ENCODE measurements around the gene ZFR. TPM values are rescaled to one million over a fixed set of nuclear protein-coding genes. Genes with fewer than 3 reads are reported as not detected.

ZFR gene
- total RNA-seq (2011; cell fraction: chromatin; rRNA removed; ENCODE audit: low replicate concordance), result 34.6 and 71.1 TPM in 2 replicates
- total RNA-seq (2011; cell fraction: nucleolus; rRNA removed), result 22.0 and 25.5 TPM in 2 replicates
- total RNA-seq (2011; cell fraction: nucleoplasm; rRNA removed), result 38.0 and 56.4 TPM in 2 replicates
- 71.1 TPM in 2 replicates for total RNA-seq (2014; rRNA removed)
- total RNA-seq (2014; rRNA removed; fragmentation: Illumina TruSeq; extraction: Trizol), result 95.1 and 96.4 TPM in 2 replicates
- total RNA-seq (2015; rRNA removed; fragmentation: Illumina TruSeq; extraction: Trizol), result 100 and 108 TPM in 2 replicates
- 63.2 and 63.3 TPM in 2 replicates for total RNA-seq (2021)
- 82.6 and 86.9 TPM in 2 replicates for polyA plus RNA-seq (2011; rRNA removed)
- 103 and 193 TPM in 2 replicates for polyA plus RNA-seq (2011; cell fraction: cytosol; rRNA removed)
- 58.7 and 73.6 TPM in 2 replicates for polyA plus RNA-seq (2011; cell fraction: nucleus; rRNA removed)
- polyA plus RNA-seq (2012), result 41.6 and 44.1 TPM in 2 replicates
- polyA plus RNA-seq (2014; fragmentation: Illumina TruSeq; extraction: Trizol), result 66.3 and 75.4 TPM in 2 replicates
- polyA plus RNA-seq (2014; fragmentation: Nextera tagmentation; extraction: Ambion mirVana), result 10 to 100 TPM; 35.5 to 48.5 TPM
- polyA plus RNA-seq (2014; rRNA removed), result 45.4 and 48.4 TPM in 2 replicates
- polyA minus RNA-seq (2011; rRNA and poly(A)+ RNA removed), result 133 and 165 TPM in 2 replicates
- polyA minus RNA-seq (2011; cell fraction: cytosol; rRNA and poly(A)+ RNA removed), result 57.4 and 62.3 TPM in 2 replicates
- 30.6 and 42.2 TPM in 2 replicates for polyA minus RNA-seq (2011; cell fraction: nucleus; rRNA and poly(A)+ RNA removed)
- percentile 91 among the genes with signal in this experiment for Bru-seq, nascent RNA
- percentile 96 among the genes with signal in this experiment for BruChase-seq, experiment 1, labeled RNA remaining after a 2-hour chase
- BruChase-seq, experiment 2, labeled RNA remaining after a 6-hour chase, result percentile 95 among the genes with signal in this experiment
- long read RNA-seq, experiment 1, full-length matches to known transcripts, result 193 of 395 reads
- long read RNA-seq, experiment 1, partial matches to known transcripts, result 145 of 395 reads
- long read RNA-seq, experiment 1, other reads (novel, unspliced or antisense), result 57 of 395 reads
- long read RNA-seq, experiment 2, partial matches to known transcripts, result 1 of 60 reads
- long read RNA-seq, experiment 2, other reads (novel, unspliced or antisense), result 59 of 60 reads
- long read RNA-seq, experiment 3, transcript ZFR-204 (6 exons, 1,159 nt), result major isoform, 25 of 61 reads
- long read RNA-seq, experiment 3, partial matches to known transcripts, result 32 of 61 reads
- long read RNA-seq, experiment 3, other reads (novel, unspliced or antisense), result 2 of 61 reads

DNA sequence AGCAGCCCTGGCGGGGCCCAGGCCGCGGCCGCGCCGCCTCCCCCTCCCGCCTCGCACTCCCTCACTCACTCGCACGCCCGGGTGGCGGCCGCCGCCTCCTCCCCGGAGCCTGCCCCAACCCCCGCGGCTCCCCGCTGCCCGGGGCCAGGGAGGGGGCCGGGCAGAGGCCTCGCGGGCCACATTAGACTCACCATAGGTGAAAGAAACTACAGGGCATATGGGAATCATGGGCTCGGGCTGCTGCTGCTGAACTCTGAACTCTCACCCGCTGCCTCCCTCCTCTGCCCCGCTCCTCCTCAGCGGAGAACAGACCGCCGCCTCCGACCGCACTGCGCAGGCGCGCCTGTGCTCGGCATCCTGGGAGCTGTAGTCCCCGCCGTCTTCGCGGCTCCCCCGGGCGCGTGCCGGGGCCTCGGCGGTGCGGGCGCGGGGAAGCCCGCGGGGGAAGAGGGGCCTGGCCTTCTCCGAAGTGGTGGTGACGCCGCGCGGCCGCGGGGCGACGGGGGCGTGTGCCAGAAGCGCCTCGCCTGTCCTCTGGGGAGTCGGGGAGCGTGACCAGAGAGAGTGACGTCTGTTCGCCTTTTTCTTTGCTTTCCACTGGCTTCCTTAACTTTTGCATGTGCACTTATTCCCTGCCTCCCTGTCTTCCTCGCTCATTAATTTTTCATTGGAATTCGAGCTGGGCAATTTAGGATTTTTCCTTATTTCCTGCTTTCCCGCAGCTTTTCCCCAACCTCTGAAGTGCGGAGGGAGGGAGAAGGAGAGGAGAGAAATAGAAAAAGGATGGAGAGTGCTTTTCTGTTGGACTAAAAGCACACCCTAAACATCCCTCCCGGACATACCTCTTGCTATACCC is at the start of gene ZFR:
Gene ZFR, minus strand, starts transcription at position 310 of the 856 bp plus-strand sequence. Its CDS starts 82 bp downstream, at position 228.
- FAIRE-seq (peak; percentile 35), DNase-seq (ENCODE audit: extremely low read depth in 1 of 4, low spot score in 3 of 4) (peak; percentile 96 to 98 (median 97)), ATAC-seq (peak; percentile 95)
- in situ Hi-C loops (cut with MboI) (no loop called here), intact Hi-C loops (cut with micrococcal nuclease) (no loop called here)
- ChIA-PET CTCF (ENCODE audit: low intra/inter-chr PET ratio) (interaction anchor here (1.1 kb wide), 1 partner anchor 863 kb away, joined by 3 read pairs; no protein-coding TSS in a partner anchor), POLR2A (interaction anchor here (0.6 to 1.3 kb wide), 7 partner anchors 9 to 194 kb away, joined by 3 to 6 read pairs (median 4); no protein-coding TSS in a partner anchor)
- H3K9me1 ChIP-seq (ENCODE audit: control insufficient read depth, insufficient read depth, low read length), result no peaks in the 10 kb centered on the region
- 7% methylated on average over 57 of the region's 70 CpGs for WGBS (ENCODE audit: insufficient coverage, low coverage, missing lambda C conversion rate)
- H3K4me1 ChIP-seq (replicated peaks in 1 of 2; ENCODE audit: control insufficient read depth in 2 of 2, insufficient read depth in 2 of 2, low read length in 2 of 2), result peaks cover 20 to 27% of the 10 kb centered on the region in 2 experiments; a peak in 4 of 5 replicates
- peaks cover 53% of the 10 kb centered on the region for H3K79me2 ChIP-seq (ENCODE audit: control insufficient read depth, insufficient read depth, low read length)
- peaks cover 12% of the 10 kb centered on the region for H4K20me1 ChIP-seq (replicated peaks; ENCODE audit: control insufficient read depth, insufficient read depth, low read length)
- H3K9me3 ChIP-seq (replicated peaks; ENCODE audit: control insufficient read depth, insufficient read depth, low read depth, low read length), result no peaks in the 10 kb centered on the region
- peak within 1 kb of the TSS; percentile 87 for H3K4me3 ChIP-seq
- H3K27ac ChIP-seq (ENCODE audit: extremely low read depth, low read depth, low read length), result peak within 1 kb of the TSS; percentile 88
- H3K9ac ChIP-seq (ENCODE audit: insufficient read depth in 1 of 2, low read depth in 2 of 2, low read length in 2 of 2), result peak within 1 kb of the TSS; percentile 84 to 93
- H2AFZ ChIP-seq (ENCODE audit: low read depth, low read length), result peak within 1 kb of the TSS; percentile 99
- peaks cover 25% of the 10 kb centered on the region; the same call in 2 of the 3 replicates for H3K36me3 ChIP-seq (ENCODE audit: control insufficient read depth, insufficient read depth, low read length)
- H3K27me3 ChIP-seq (ENCODE audit: control insufficient read depth in 2 of 2, insufficient read depth in 2 of 2, low read length in 2 of 2), result 0 out of 5 replicates have a peak, but pooled peaks cover 0 to 1% of the 10 kb centered on the region in 2 experiments
- peak within 1 kb of the TSS; percentile 92 for H3K4me2 ChIP-seq (ENCODE audit: insufficient read depth, low read length)
- BruUV-seq (replicated peaks), result TSS peak; percentile 69
- TF ChIP-seq, protein P1, sequence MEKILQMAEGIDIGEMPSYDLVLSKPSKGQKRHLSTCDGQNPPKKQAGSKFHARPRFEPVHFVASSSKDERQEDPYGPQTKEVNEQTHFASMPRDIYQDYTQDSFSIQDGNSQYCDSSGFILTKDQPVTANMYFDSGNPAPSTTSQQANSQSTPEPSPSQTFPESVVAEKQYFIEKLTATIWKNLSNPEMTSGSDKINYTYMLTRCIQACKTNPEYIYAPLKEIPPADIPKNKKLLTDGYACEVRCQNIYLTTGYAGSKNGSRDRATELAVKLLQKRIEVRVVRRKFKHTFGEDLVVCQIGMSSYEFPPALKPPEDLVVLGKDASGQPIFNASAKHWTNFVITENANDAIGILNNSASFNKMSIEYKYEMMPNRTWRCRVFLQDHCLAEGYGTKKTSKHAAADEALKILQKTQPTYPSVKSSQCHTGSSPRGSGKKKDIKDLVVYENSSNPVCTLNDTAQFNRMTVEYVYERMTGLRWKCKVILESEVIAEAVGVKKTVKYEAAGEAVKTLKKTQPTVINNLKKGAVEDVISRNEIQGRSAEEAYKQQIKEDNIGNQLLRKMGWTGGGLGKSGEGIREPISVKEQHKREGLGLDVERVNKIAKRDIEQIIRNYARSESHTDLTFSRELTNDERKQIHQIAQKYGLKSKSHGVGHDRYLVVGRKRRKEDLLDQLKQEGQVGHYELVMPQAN (IDR thresholded peaks at IDR 0.05; ENCODE audit: borderline replicate concordance), result 0 out of 2 replicates have a peak, but pooled peaks have one; percentile 18
- TF ChIP-seq ZNF830 (CRISPR knock-in tag; IDR thresholded peaks at IDR 0.05), result 0 out of 2 replicates have a peak, but pooled peaks have one; percentile 14
- TF ChIP-seq HNRNPL (IDR thresholded peaks at IDR 0.05; ENCODE audit: low read depth, low read length), result 0 out of 2 replicates have a peak, but pooled peaks have one; percentile 7
- TF ChIP-seq CBX1 (IDR thresholded peaks at IDR 0.05; ENCODE audit: low read depth), result peak; percentile 88; the same call in 1 of the 2 replicates
- TF ChIP-seq ZFX (CRISPR knock-in tag; IDR thresholded peaks at IDR 0.05), result peak; percentile 96
- TF ChIP-seq RBFOX2 (IDR thresholded peaks at IDR 0.05; ENCODE audit: low read depth, low read length), result peak; percentile 92
- peak; percentile 78 for TF ChIP-seq NCOA6 (IDR thresholded peaks at IDR 0.05)
- peak; percentile 67; the same call in 1 of the 2 replicates for TF ChIP-seq ZNF583 (CRISPR knock-in tag; IDR thresholded peaks at IDR 0.05)
- TF ChIP-seq, protein P2, sequence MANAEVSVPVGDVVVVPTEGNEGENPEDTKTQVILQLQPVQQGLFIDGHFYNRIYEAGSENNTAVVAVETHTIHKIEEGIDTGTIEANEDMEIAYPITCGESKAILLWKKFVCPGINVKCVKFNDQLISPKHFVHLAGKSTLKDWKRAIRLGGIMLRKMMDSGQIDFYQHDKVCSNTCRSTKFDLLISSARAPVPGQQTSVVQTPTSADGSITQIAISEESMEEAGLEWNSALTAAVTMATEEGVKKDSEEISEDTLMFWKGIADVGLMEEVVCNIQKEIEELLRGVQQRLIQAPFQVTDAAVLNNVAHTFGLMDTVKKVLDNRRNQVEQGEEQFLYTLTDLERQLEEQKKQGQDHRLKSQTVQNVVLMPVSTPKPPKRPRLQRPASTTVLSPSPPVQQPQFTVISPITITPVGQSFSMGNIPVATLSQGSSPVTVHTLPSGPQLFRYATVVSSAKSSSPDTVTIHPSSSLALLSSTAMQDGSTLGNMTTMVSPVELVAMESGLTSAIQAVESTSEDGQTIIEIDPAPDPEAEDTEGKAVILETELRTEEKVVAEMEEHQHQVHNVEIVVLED (CRISPR knock-in tag; IDR thresholded peaks at IDR 0.05), result peak; percentile 72; the same call in 1 of the 2 replicates
- TF ChIP-seq RBBP5 (IDR thresholded peaks at IDR 0.05; ENCODE audit: borderline replicate concordance, insufficient read depth, low read length, poor library complexity, severe bottlenecking), result peak; percentile 30
- 0 out of 2 replicates have a peak, but pooled peaks have one; percentile 14 for TF ChIP-seq HDAC2 (IDR thresholded peaks at IDR 0.05)
- peak; percentile 49 for TF ChIP-seq EGR1 (conservative IDR thresholded peaks at IDR 0.05)
